ENCODE measurements around the gene SERPINA7.

DNA sequence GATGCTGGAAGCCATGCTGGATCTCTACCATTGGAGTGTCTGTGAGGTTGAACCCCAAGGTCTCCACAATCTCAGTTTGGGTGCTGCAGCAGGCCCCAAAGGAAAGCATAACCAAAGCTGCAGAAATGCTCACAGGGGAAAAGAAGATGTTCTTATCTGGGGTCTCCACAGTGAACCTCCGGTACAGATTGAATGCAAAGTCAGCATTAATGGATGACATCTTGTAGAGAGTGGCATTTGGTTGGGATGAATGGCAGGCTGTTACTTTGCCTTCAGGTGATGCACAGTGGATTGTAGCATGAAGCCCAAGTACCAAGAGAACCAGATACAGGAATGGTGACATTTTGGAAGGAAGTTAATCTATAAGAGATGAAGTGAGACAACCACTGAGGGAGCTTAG lies 1.8 kb downstream of the SERPINA7 start:
- no peak for TF ChIP-seq POLR2A (IDR thresholded peaks at IDR 0.05; ENCODE audit: low read length)
- TF ChIP-seq GATA1 (IDR thresholded peaks at IDR 0.05; ENCODE audit: low read depth, low read length): no peak
